ENCODE results near the gene NFATC4.

Gene NFATC4

DNA sequence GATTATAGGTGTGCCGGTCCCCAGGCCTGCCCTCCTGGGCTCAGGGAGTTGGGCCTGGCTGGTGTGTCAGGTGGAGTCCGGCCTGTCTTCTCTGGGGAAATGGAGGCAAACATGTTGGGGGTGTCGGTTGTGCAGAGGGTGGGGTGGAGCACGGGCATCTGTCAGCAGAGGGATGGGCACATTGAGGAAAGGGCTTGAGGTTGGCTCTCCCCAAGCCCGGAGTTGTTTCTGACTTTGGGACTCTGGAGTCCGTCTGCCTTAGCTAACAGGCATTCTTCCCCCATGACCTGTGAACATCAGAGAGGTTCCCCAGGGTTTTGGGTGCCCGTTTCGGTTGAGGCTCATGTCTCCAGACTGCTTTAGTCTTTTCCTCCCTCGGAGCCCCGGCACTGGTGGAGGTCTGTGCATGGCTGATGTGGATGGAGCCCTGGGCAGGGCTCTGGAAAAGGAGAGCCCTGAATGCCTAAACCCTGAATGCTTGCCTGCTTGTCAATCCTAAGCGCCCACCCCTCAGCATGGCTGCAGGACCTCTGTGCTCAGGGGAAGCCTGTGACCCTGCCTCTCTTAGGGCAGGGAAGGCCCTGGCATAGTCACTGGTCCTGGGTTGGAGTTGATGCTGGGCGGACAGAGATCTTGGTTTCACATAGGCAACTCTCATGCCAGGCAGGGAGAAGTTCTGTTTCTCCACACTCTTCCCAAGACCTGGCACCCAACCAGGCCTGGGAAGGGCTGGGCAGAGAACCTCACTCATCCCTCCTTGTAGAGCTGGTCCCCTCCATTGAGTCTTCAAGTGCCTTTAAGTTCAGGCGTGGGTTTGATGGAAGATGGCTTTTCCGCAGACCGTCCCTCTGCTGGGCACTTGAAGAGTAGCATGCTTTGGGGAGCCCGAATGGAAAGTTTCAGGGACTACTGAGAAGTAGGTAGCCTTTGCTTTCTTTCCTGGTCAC lies 43.7 kb downstream of the NFATC4 start:
- no peaks in the 10 kb centered on the region for H3K36me3 ChIP-seq (ENCODE audit: insufficient read depth, low read length)
- no peak overlapping the region for H3K4me3 ChIP-seq (ENCODE audit: low read depth, low read length)
- H2AFZ ChIP-seq (ENCODE audit: low read length, unreplicated experiment), result no peak overlapping the region
- H3K27ac ChIP-seq (ENCODE audit: low read depth, low read length), result no peak overlapping the region
- no peaks in the 10 kb centered on the region for H3K79me2 ChIP-seq (ENCODE audit: control insufficient read depth, insufficient read depth, low read length, unreplicated experiment)
- H3K4me1 ChIP-seq (ENCODE audit: control insufficient read depth, insufficient read depth, low read length, unreplicated experiment), result no peaks in the 10 kb centered on the region
- H3K27me3 ChIP-seq (ENCODE audit: insufficient read depth, low read length), result no peaks in the 10 kb centered on the region

DNA sequence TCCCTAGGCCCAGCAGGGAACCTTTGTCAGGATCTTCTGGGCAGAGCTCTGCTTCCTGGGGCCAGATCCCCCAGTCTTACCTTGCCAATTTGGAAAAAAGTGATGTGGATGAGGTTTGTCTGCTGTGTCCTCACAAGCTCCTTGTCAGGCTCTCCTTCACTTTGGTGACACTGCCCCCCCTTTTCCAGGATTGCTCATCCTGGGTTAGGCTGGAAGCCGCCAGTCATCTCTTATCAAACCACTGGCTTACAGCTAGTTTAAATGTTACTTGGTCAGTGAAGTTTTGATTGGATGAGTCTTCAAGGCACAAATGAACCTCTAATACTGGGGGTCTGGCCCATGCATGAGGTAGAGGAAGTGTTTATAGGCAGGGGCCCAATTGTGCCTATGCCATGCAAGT lies 46.1 kb downstream of the NFATC4 start:
- H3K27me3 ChIP-seq (ENCODE audit: insufficient read depth, low read length), result no peaks in the 10 kb centered on the region
- no peaks in the 10 kb centered on the region for H3K36me3 ChIP-seq (ENCODE audit: insufficient read depth, low read length)
- no peaks in the 10 kb centered on the region for H3K79me2 ChIP-seq (ENCODE audit: control insufficient read depth, insufficient read depth, low read length, unreplicated experiment)
- H3K27ac ChIP-seq (ENCODE audit: low read depth, low read length), result no peak overlapping the region
- no peaks in the 10 kb centered on the region for H3K4me1 ChIP-seq (ENCODE audit: control insufficient read depth, insufficient read depth, low read length, unreplicated experiment)
- no peak overlapping the region for H2AFZ ChIP-seq (ENCODE audit: low read length, unreplicated experiment)
- H3K4me3 ChIP-seq (ENCODE audit: low read depth, low read length), result no peak overlapping the region

DNA sequence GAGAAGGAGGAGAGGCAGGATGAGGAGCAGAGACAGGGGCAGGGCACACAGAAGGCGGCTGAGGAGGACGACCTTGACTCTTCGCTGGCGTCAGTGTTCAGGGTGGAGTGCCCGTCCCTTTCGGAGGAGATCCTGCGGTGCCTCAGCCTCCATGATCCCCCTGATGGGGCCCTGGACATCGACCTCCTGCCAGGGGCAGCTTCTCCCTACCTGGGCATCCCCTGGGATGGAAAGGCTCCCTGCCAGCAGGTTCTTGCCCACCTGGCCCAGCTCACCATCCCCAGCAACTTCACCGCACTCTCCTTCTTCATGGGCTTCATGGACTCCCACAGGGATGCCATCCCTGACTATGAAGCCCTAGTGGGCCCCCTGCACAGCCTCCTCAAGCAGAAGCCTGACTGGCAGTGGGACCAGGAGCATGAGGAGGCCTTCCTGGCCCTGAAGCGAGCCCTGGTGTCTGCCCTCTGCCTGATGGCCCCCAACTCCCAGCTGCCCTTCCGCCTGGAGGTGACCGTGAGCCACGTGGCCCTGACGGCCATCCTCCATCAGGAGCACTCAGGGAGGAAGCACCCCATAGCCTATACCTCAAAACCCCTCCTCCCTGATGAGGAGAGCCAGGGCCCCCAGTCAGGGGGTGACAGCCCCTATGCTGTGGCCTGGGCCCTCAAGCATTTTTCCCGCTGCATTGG lies 46.9 kb downstream of the NFATC4 start:
- Histone ChIP-seq H3K4me3 (ENCODE audit: low read depth, low read length) (no peak overlapping the region), H3K79me2 (ENCODE audit: control insufficient read depth, insufficient read depth, low read length, unreplicated experiment) (no peaks in the 10 kb centered on the region), H3K27ac (ENCODE audit: low read depth, low read length) (no peak overlapping the region), H3K4me1 (ENCODE audit: control insufficient read depth, insufficient read depth, low read length, unreplicated experiment) (no peaks in the 10 kb centered on the region), H3K27me3 (ENCODE audit: insufficient read depth, low read length) (no peaks in the 10 kb centered on the region), H2AFZ (ENCODE audit: low read length, unreplicated experiment) (no peak overlapping the region), H3K36me3 (ENCODE audit: insufficient read depth, low read length) (no peaks in the 10 kb centered on the region)

DNA sequence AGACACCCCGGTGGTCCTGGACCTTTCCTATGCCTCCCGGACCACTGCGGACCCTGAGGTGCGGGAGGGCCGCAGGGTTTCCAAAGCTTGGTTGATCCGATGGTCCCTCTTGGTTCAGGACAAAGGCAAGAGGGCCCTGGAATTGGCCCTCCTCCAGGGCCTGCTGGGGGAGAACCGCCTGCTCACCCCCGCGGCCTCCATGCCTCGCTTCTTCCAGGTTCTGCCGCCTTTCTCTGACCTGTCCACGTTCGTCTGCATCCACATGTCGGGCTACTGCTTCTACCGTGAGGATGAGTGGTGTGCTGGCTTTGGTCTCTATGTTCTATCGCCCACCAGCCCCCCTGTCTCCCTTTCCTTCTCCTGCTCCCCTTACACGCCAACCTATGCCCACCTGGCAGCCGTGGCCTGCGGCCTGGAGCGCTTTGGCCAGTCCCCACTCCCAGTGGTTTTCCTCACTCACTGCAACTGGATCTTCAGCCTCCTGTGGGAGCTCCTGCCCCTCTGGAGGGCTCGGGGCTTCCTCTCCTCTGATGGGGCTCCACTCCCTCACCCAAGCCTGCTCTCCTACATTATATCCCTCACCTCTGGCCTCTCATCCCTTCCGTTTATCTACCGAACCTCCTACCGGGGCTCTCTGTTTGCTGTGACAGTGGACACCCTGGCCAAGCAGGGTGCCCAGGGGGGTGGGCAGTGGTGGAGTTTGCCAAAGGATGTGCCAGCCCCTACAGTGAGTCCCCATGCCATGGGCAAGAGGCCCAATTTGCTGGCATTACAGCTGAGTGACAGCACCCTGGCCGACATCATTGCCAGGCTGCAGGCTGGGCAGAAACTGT lies 47.7 kb downstream of the NFATC4 start:
- H3K36me3 ChIP-seq (ENCODE audit: insufficient read depth, low read length), result no peaks in the 10 kb centered on the region
- no peak overlapping the region for H3K4me3 ChIP-seq (ENCODE audit: low read depth, low read length)
- no peak overlapping the region for H2AFZ ChIP-seq (ENCODE audit: low read length, unreplicated experiment)
- no peaks in the 10 kb centered on the region for H3K27me3 ChIP-seq (ENCODE audit: insufficient read depth, low read length)
- no peak overlapping the region for H3K27ac ChIP-seq (ENCODE audit: low read depth, low read length)
- H3K4me1 ChIP-seq (ENCODE audit: control insufficient read depth, insufficient read depth, low read length, unreplicated experiment), result no peaks in the 10 kb centered on the region
- no peaks in the 10 kb centered on the region for H3K79me2 ChIP-seq (ENCODE audit: control insufficient read depth, insufficient read depth, low read length, unreplicated experiment)

DNA sequence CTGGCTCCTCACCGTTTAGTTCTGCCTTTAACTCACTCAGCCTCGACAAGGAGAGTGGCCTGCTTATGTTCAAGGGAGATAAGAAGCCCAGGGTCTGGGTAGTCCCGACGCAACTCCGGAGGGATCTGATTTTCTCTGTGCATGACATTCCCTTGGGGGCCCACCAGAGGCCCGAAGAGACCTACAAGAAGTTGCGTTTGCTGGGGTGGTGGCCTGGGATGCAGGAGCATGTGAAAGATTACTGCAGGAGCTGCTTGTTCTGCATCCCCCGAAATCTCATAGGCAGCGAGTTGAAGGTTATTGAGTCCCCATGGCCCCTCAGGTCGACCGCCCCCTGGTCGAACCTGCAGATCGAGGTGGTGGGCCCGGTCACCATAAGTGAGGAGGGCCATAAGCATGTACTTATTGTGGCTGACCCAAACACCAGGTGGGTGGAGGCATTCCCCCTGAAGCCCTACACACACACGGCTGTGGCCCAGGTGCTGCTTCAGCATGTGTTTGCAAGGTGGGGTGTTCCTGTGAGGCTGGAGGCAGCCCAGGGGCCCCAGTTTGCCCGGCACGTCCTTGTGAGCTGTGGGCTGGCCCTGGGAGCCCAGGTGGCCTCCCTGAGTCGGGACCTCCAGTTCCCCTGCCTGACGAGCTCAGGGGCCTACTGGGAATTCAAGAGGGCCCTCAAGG lies 48.4 kb downstream of the NFATC4 start:
- Histone ChIP-seq H3K4me1 (ENCODE audit: control insufficient read depth, insufficient read depth, low read length, unreplicated experiment) (no peaks in the 10 kb centered on the region), H2AFZ (ENCODE audit: low read length, unreplicated experiment) (no peak overlapping the region), H3K79me2 (ENCODE audit: control insufficient read depth, insufficient read depth, low read length, unreplicated experiment) (no peaks in the 10 kb centered on the region), H3K27ac (ENCODE audit: low read depth, low read length) (no peak overlapping the region), H3K4me3 (ENCODE audit: low read depth, low read length) (no peak overlapping the region), H3K27me3 (ENCODE audit: insufficient read depth, low read length) (no peaks in the 10 kb centered on the region), H3K36me3 (ENCODE audit: insufficient read depth, low read length) (no peaks in the 10 kb centered on the region)

DNA sequence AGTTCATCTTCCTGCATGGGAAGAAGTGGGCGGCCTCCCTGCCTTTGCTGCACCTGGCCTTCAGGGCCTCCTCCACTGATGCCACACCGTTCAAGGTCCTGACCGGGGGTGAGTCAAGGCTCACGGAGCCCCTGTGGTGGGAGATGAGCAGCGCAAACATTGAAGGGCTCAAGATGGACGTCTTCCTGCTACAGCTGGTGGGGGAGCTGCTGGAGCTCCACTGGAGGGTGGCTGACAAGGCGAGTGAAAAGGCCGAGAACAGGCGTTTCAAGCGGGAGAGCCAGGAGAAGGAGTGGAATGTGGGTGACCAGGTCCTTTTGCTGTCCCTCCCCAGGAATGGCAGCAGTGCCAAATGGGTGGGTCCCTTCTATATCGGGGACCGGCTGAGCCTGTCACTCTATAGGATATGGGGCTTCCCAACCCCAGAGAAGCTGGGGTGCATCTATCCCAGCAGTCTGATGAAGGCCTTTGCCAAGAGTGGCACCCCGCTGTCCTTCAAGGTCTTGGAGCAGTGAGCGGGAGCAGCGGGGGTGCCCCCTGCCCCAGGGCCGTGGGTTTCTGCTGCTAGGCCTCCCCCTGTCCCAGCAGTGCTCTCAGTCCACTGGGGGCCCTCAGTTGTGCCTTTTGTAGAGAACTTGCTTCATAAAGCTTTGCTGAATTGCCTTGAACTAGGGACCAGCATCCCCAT lies 49.1 kb downstream of the NFATC4 start:
- no peaks in the 10 kb centered on the region for H3K27me3 ChIP-seq (ENCODE audit: insufficient read depth, low read length)
- no peak overlapping the region for H3K27ac ChIP-seq (ENCODE audit: low read depth, low read length)
- H3K79me2 ChIP-seq (ENCODE audit: control insufficient read depth, insufficient read depth, low read length, unreplicated experiment), result no peaks in the 10 kb centered on the region
- H2AFZ ChIP-seq (ENCODE audit: low read length, unreplicated experiment), result no peak overlapping the region
- no peaks in the 10 kb centered on the region for H3K4me1 ChIP-seq (ENCODE audit: control insufficient read depth, insufficient read depth, low read length, unreplicated experiment)
- no peak overlapping the region for H3K4me3 ChIP-seq (ENCODE audit: low read depth, low read length)
- no peaks in the 10 kb centered on the region for H3K36me3 ChIP-seq (ENCODE audit: insufficient read depth, low read length)

DNA sequence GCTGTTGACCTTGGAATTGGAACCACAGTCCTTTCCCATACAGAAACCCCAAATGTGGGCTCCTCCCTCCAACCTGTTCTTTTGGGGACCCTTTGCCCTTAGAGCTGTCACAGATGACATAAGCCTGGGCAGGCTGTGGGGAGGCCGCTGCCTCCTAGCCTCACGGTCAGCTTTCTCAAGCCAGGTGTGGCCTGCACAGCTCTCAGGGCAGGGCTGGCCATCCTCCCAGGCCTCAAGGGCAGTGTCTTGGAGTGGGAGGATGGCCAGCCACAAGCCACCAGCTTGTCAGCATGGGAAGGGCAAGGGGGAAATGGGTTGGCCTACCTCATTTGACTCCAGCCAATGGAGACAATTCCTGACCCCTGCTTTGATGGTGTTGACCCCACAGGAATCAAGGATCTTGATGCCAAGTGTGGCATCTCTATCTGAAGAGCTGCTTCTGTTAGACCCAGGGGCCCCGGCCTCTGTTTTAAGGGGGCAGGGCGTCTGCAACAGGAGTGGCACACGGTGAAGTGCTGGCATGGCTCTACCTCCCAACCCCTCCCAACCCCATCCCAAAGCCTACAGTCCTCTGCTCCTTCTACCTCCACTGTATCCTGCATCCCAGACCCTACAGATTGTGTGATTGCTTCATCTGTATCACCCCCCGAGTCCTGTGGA lies 50.0 kb downstream of the NFATC4 start:
- Histone ChIP-seq H3K27me3 (ENCODE audit: insufficient read depth, low read length) (no peaks in the 10 kb centered on the region), H3K79me2 (ENCODE audit: control insufficient read depth, insufficient read depth, low read length, unreplicated experiment) (no peaks in the 10 kb centered on the region), H3K36me3 (ENCODE audit: insufficient read depth, low read length) (no peaks in the 10 kb centered on the region), H3K4me1 (ENCODE audit: control insufficient read depth, insufficient read depth, low read length, unreplicated experiment) (no peaks in the 10 kb centered on the region), H3K4me3 (ENCODE audit: low read depth, low read length) (no peak overlapping the region), H2AFZ (ENCODE audit: low read length, unreplicated experiment) (no peak overlapping the region), H3K27ac (ENCODE audit: low read depth, low read length) (no peak overlapping the region)

DNA sequence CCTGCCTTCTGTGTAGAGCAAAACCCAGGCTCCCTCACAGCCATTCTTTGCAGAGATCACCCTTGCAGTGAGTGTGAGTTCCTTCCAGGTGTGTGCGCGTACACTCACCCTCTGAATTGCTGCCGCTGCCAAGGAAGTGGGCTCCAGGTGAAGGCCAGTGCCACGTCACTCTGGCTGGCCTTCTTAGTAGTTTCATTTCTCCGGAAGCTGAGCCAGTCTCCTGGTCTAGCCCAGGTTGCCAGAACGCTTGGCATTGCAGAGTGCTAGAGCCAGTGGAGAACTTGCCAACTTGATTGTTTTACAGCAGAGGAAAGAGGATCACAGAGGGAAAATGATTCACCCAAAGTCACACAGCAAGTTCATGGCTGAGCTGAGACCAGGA lies 50.5 kb downstream of the NFATC4 start:
- H3K36me3 ChIP-seq (ENCODE audit: insufficient read depth, low read length), result no peaks in the 10 kb centered on the region
- H3K27ac ChIP-seq (ENCODE audit: low read depth, low read length), result no peak overlapping the region
- H2AFZ ChIP-seq (ENCODE audit: low read length, unreplicated experiment), result no peak overlapping the region
- H3K79me2 ChIP-seq (ENCODE audit: control insufficient read depth, insufficient read depth, low read length, unreplicated experiment), result no peaks in the 10 kb centered on the region
- no peak overlapping the region for H3K4me3 ChIP-seq (ENCODE audit: low read depth, low read length)
- no peaks in the 10 kb centered on the region for H3K4me1 ChIP-seq (ENCODE audit: control insufficient read depth, insufficient read depth, low read length, unreplicated experiment)
- no peaks in the 10 kb centered on the region for H3K27me3 ChIP-seq (ENCODE audit: insufficient read depth, low read length)

DNA sequence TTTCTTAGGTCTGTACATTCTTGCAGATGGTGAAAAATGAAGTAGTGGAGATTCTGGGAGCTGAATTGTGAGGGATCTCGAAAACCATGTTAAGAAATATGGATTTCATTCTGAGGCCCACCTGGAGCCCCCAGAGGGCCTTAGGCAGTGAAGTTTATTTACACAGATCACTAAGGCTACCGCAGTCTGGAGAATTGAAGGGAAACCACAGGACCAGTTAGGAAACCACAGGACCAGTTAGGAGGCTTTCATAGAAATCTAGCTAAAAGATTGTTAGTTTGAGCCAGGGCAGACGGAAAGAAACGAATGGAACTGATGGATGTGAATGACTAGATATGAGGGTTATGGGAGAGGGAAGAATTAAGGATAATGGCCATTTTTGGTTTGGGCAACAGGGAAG lies 54.3 kb downstream of the NFATC4 start:
- H3K4me1 ChIP-seq (ENCODE audit: control insufficient read depth, insufficient read depth, low read length, unreplicated experiment), result peaks cover 29% of the 10 kb centered on the region
- H2AFZ ChIP-seq (ENCODE audit: low read length, unreplicated experiment), result no peak overlapping the region
- H3K27me3 ChIP-seq (ENCODE audit: insufficient read depth, low read length), result no peaks in the 10 kb centered on the region
- H3K36me3 ChIP-seq (ENCODE audit: insufficient read depth, low read length), result no peaks in the 10 kb centered on the region
- no peak overlapping the region for H3K4me3 ChIP-seq (ENCODE audit: low read depth, low read length)
- H3K27ac ChIP-seq (ENCODE audit: low read depth, low read length), result no peak overlapping the region
- H3K79me2 ChIP-seq (ENCODE audit: control insufficient read depth, insufficient read depth, low read length, unreplicated experiment), result no peaks in the 10 kb centered on the region
